NCI-H748 (cell line): Measurements from ENCODE around the gene CDKAL1.

ENCODE experiments used
- DNase-seq: peaks from one replicate; lab custom pipeline; 2025; ENCODE audit not compliant: unreplicated experiment; lab: John Stamatoyannopoulos, UW

Gene CDKAL1

GRCh38 chr6:21000331-21000801, 466.1 kb downstream of the CDKAL1 start:
- DNase-seq, result no peak

DNA sequence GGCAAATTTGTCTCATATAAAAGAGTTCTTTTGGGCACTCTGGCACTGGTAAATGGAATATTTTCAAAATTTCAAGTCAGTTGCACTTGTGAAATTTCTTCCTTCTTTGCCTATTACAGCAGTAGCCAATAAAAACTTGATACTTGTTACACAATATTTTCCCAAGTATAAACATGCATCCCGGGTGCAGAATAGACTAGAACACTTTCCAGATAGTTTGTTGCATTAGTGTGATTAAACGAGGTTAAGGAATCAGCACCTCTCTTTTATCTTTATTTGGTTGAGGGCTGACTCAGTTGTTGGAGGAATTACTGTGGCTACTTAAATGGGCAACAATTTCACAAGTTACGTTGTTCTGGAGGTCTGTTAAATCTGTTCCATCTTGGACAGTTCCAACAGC, 467.5 kb downstream of the CDKAL1 start:
- DNase-seq, result no peak

DNA sequence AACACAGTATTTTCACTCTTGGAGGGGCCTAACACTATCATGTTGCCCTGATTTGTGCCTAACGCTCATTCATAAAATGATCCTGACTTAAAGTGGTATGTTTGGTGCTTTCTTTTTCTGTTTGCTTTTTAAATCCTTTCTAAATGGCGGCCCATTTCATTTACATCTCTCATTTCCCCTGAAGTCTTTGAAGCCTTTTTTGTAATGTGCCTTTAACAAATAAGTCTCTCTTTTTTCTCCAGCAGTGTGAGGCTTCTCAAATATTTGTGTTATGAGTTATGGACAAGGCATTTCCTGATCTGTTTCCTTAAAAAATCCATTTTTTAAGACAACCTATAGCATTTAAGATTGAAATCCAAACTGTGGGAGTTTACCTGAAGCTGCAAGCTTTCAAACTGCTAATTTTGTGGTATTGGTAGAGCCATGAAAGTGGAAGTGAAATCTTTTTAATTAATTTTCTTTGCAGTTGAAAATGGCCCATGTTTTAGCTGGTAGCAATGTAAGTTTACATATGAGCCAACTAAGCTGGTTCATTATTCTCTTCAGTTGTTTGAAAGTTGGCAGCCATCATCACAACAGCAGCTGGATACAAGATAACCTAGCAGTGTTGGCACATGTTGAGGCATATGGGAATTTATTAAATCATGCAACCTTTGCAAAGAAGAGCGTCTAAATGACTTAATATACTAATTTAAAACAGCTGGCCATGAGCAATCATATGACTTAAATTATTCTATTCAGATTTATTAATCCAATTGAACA, 469.7 kb downstream of the CDKAL1 start:
- DNase-seq, result peak; percentile 42

DNA sequence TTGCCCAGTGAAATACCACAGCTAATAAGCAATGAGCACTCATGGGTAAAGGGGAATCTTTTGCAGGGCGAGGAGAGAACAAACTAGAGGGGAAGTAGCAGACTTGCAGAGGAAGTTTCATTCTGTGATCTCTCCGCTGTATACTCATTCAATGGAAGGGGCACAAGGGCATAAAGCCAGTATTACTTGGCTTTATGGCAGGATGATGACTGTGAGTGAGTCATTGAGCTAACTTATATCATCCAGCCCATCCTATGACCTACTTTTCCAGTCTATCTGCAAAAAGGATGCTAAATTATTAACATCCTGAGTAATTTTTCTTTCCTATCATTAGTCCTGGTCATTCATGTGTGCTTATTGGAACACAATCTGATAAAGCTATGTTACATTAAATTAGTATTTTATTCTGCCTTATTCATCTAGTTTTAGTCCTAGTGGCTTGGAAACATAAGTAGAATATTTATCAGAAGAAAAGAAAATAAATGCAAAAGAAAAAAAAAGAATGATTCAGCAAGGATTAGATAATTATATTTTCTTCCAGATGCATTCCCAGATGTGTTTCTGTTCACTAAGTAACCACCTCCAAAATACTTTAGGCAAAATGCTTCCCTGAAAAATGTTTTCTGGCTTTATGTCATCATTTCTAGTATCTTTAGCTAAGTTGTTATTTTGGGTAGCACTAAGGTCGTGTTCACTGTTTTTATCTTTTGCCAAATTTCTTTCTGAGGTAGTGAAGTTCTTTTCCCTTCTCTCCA, 471.7 kb downstream of the CDKAL1 start:
- DNase-seq, result no peak

DNA sequence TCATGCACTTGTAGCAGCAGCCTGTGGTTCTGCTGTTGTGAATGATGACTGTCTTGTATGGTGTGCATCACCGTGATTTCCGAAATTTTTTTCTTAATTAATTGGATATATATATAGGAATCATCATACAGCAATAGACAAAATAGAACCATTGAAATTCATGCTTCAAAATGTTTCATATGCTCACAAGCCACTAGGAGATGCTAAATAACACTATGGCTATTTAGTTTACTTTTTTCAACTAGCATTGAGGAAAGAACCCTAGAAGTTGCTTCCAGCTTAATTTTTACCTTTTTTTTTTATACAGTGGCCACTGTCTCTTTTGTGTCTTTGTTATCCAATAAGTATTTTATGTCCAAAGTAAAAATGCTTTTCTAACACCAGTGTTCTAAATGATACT, 485.4 kb downstream of the CDKAL1 start:
- no peak for DNase-seq

- peak; percentile 99 for DNase-seq
Measured at GRCh38 chr6:21022343-21023107, 488.3 kb downstream of the CDKAL1 start.

- DNase-seq, result peak; percentile 20
Measured at GRCh38 chr6:21023210-21023609, 489.0 kb downstream of the CDKAL1 start.

GRCh38 chr6:21024616-21025015, 490.4 kb downstream of the CDKAL1 start:
- DNase-seq, result no peak

DNA sequence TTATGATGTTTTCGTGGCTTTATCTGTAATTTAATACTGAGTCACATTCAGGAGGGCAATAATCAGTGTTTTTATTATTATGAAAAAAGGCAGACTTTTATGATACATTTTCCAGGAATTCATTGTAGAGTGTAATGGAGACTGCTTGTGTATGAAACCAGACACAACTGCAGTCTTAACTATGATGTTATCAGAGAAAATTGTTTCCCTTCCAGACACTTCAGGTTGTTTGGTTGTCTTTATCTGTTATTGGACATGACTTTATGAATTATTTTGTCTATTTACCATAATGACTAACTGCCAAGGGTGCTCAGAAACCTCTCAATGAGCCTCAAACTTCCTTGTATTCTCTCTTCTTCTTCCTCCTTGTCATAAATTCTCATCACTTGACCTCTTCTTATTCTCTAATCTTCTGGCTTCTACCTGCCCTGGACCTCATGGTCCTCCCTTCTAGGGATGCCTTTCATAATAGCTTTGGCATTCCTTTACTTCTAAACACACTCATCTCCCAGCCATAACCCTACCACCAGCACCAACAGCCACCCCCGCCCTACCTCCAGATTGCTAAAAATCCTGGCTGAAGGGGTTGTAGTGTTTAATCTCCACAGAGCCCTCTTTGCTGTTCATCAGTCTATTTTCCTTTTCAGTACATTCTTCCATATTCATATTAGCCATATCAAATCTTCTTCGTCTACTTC, 492.5 kb downstream of the CDKAL1 start:
- DNase-seq, result no peak

DNA sequence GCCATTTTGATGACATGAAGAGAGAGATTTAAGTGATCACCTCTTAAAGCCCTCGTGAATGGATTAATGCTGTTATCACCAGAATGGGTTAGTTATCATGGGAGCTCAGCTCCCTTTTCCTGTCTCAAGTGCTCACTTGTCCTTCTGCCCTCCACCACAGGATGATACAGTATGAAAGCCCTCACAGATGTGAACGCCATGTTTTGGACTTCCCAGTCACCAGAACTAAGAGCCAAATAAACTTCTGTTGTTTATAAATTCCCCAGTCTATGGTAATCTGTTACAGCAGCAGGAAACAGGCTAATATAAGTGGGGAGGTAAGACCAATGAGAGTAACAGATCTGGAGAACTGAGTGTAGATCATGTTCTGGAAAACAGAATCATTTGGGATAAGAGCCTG, 493.2 kb downstream of the CDKAL1 start:
- DNase-seq, result no peak

DNA sequence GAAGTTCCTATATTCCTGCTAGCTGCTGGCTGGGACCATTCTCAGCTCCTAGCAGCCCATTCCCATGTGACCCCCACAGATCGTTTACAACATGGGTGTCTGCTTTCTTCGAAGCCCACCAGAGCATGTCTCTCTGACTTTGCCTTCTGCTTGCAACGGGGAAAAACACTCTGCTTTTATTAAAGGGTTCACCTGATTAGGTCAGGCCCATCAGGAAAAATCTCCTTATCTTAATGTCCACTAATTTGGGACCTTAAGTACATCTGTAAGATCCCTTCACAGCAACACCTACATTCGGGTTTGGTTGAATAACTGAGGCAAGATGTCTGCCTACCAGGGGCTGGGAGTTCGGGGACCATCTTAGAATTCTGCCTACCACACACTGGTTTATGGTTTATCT, 496.9 kb downstream of the CDKAL1 start:
- no peak for DNase-seq

DNA sequence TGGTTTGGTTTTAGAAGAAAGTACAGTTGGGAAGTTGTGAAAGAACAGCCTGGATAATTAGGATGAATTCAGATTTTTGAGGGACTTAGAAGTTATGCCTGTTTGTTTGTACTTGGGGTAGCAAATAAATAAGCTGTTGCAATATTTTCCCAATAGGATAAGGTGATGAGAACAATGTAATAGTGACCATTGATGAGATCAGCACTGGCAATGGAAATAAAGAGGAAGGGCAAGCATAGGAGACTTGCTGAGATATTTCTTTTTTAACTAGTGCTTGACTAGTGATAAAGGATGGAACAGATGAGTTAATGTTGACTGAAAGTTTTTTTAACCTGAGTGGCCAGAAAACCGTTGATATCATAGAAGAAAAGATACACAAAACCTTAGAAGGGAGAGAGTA, 498.8 kb downstream of the CDKAL1 start:
- no peak for DNase-seq

DNA sequence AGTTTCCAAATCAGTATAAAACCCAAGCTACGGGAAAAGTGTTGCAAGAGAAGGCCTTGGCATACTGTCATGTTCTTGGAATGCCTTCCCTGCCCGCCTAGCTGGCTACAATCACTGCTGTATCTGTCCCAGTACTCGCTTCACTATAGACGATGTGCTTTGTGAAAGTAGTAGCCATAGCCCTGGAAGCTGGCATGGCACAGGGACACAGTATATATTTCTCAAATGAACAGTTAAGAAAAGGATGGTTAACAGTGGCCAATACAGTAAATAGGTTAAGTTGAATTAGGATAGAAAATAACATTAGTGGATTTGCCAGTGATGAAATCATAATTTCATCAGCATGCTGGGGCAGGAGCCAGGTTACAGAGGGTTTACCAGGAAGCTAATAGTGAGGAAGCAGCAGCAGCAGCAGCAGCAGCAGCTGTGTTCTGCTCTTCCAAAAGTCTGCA, 499.3 kb downstream of the CDKAL1 start:
- no peak for DNase-seq

GRCh38 chr6:21034345-21034744, 500.1 kb downstream of the CDKAL1 start:
- no peak for DNase-seq

DNA sequence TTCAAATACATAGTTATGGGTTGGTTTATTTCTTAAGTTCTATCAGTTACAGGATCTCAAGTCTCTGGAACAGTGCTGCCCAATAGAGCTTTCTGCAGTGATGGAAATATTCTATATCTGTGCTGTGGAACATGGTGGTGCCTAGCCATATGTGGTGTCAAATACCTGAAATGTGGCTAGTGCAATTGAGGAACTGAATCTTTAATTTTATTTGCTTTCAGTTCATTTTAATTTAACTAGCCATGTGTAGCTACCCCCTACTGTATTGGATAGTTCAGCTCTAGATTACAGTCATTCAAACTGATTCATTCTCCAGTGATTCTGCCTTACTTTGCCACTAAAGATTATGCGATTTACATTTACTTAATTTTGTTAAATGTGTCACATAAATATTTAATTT, 503.2 kb downstream of the CDKAL1 start:
- DNase-seq, result no peak

DNA sequence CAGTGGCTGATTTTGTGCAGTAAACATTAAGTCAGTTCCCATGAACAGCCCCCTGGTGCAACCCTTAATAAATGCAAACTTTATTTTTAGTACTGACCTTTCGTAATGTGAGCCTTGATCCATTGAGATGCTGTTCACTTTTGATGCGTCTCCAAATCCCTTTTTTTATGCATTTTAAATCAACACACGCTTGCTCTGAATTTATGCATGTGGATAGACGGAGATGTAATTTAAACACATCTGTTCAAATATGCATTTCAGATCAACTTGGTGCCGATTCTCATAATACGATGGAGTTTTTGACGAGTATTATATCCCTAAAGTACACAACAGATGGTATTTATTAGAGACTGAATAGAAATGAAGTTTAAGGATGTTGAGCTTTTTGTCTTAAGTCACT, 505.7 kb downstream of the CDKAL1 start:
- DNase-seq, result no peak

GRCh38 chr6:21045135-21045700, 511.0 kb downstream of the CDKAL1 start:
- DNase-seq, result no peak

DNA sequence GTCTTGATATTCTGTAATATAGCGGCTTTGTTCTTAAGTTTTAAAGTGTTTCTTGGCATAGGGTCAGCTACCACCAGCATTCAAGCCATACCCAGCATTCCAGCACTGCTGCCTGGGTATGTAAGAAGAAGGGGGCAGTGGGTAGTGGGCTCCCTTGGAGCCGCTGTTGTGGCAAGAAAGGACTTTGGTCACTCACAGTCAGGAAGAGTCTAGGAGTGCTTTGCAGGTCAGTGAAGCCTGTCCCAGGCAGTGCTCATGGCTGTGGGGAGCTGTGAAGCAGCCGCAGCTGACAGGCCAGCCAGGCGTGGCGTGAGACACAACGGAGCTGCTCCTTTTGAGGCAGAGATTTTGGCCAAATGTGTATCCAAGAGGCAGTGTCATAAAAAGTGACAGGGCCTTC, 512.0 kb downstream of the CDKAL1 start:
- no peak for DNase-seq

GRCh38 chr6:21048047-21048446, 513.8 kb downstream of the CDKAL1 start:
- no peak for DNase-seq

DNA sequence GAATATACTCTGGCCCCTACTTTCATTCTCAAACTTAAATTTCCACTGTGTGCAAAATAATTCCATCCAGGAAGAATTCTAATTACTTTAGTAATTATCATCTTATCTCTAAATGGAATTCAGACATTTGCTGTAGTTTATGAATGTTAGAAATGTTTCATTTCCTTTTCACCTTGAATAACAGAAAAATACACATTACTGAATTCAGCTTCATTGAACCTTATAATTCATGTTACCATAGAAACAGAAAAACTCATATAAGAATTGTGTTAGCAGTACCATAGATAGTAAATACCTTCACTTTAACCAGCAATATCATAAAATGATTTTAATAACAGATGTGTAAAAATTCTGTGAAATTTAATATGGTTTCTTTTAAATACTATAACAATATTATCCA, 514.9 kb downstream of the CDKAL1 start:
- DNase-seq, result no peak

DNA sequence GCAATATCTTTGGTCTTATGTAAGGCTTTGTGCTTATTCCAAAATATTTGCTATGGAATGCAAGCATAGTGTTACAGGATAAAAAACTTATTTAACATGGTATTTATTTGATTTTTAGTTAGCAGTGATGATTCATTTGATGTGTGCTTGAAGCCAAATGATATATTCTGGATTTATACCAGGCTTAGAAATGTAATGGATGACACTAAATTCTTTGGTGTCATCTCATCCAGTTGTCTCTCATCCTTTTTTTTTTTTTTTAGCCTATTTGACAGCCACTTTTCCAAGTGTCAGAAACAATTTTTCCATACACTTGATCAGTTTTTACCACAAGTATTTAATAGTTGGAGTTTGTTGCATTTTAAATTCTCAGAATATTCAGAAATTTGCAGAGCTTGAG, 515.3 kb downstream of the CDKAL1 start:
- no peak for DNase-seq
